IPS-15b (cell line): ENCODE measurements around the gene ARNT2.

Source experiments
- H3K27me3 ChIP-seq: one replicate; pipeline ENCODE4 v1.6.1; 2013; ENCODE audit warnings: low read length; ENCODE audit not compliant: control insufficient read depth, insufficient read depth
- H3K36me3 ChIP-seq: one replicate; pipeline ENCODE4 v1.6.1; 2013; ENCODE audit warnings: low read length; ENCODE audit not compliant: control insufficient read depth, insufficient read depth
- H3K4me1 ChIP-seq: one replicate; pipeline ENCODE4 v1.6.1; 2013; ENCODE audit warnings: mild to moderate bottlenecking, low read length; ENCODE audit not compliant: control insufficient read depth, insufficient read depth
- H3K4me3 ChIP-seq: one replicate; pipeline ENCODE4 v1.5.1; 2013; ENCODE audit warnings: low read depth, low read length
- H3K9ac ChIP-seq: one replicate; pipeline ENCODE4 v1.6.1; 2013; ENCODE audit warnings: low read depth, mild to moderate bottlenecking, low read length
- H3K9me3 ChIP-seq: one replicate; pipeline ENCODE4 v1.6.1; 2013; ENCODE audit warnings: mild to moderate bottlenecking, low read length; ENCODE audit not compliant: control insufficient read depth, insufficient read depth

Gene ARNT2

DNA sequence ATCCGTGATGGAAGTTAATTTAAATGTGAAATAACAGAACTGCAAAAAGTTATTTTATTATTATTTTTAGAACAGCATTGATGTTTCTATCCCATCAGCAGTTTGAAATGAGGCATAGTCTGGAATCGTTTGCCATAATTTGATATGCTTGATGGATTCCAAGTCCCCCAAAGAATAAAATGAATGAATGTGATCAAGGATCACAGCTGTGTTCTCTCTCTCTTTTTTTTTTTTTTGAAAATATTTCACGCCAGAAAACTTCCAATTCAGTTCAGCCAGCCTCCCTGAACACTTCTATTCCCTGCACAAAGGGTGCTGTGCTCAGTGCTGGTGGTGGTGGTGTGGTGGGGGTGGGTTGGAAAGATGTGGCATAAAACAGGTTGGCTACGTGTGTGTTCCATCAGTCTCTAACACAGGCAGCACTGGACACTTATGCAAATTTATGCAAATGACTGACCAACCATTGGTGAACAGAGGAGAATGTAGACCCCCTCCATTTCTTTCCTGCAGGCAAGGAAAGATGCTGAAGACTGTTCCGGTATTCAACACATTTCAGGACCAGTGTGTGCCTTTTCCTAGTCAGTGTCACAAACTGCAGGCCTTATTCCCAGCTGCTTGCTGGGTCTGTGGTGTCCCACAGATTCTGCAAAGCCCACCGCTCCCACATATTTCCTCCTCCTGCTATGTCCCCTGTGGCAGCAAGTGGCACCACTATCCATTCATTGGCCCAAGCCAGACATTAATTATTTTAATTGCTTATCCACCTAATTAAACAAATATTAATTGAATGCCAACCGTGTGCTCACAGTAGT, 10.6 kb downstream of the ARNT2 start:
- no peaks in the 10 kb centered on the region for H3K36me3 ChIP-seq
- no peaks in the 10 kb centered on the region for H3K27me3 ChIP-seq
- H3K4me3 ChIP-seq, result no peak overlapping the region
- H3K4me1 ChIP-seq, result no peaks in the 10 kb centered on the region
- H3K9ac ChIP-seq, result no peak overlapping the region
- no peaks in the 10 kb centered on the region for H3K9me3 ChIP-seq

DNA sequence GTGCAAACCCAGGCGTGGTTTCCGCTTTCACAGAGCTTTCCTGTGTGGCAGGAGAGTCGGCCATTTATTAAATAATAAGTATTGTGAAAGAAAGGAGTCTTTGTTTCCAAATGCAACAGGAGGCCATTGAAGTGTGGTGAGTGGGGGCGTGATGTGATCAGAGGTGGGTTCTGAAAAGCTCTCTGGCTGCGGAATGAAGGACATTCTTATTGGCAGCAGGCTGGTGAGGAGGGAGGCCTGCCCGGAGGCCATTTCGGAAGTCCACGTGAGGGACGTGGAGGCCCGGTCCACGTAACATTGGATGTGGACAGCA, 11.1 kb downstream of the ARNT2 start:
- Histone ChIP-seq H3K27me3 (no peaks in the 10 kb centered on the region), H3K4me3 (no peak overlapping the region), H3K36me3 (no peaks in the 10 kb centered on the region), H3K9me3 (no peaks in the 10 kb centered on the region), H3K9ac (no peak overlapping the region), H3K4me1 (no peaks in the 10 kb centered on the region)

DNA sequence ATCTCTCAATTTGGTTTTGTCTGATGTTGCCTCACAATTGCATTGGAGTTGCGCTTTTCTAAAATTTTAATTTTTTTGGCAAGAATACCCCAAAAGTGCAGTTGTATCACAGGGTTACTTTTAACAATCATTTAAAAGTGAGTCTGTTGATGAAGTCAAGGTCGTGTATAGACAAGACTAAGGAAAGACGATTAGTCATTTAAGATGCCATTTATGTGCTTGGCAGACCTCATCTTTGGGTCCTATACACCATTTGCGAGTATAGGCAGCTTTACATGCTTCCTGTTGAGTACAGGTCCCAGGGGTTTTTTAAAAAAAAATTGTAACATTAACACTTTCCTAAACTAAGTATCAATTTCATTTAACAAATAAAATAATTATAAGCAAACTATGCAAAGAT, 12.5 kb downstream of the ARNT2 start:
- no peaks in the 10 kb centered on the region for H3K9me3 ChIP-seq
- H3K27me3 ChIP-seq, result no peaks in the 10 kb centered on the region
- no peak overlapping the region for H3K9ac ChIP-seq
- H3K4me3 ChIP-seq, result no peak overlapping the region
- no peaks in the 10 kb centered on the region for H3K36me3 ChIP-seq
- H3K4me1 ChIP-seq, result no peaks in the 10 kb centered on the region

DNA sequence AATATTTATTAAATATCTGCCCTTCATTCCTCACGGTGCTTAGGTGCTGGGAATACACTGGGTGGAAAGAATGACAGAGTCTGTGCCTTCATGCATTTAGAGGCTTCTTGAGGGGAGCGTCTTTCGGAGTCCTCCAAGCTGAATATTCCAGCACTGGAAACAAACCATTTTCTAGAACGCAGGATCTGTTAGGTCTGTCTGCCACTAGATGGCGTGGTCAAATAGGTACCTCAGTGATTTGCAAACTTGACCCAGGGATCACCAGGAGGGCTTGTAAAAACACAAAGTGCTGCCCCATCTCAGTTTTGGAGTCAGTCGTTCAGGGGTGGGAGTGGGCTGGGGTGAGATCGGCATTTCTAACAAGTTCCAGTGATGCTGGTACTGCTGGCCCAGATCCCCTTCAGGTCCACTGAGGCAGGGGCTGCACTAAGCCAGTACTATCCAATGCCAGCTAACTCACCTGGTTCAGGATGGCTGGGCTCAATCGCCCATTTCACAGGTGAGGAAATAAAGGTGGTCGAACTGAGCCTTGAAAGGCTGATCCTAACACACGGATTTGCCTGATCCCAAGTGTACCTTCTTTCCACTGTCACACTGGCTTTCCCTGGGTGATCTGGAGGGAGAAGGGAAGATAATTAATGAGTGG, 14.8 kb downstream of the ARNT2 start:
- H3K4me1 ChIP-seq, result no peaks in the 10 kb centered on the region
- no peaks in the 10 kb centered on the region for H3K27me3 ChIP-seq
- no peaks in the 10 kb centered on the region for H3K36me3 ChIP-seq
- no peaks in the 10 kb centered on the region for H3K9me3 ChIP-seq
- no peak overlapping the region for H3K4me3 ChIP-seq
- H3K9ac ChIP-seq, result no peak overlapping the region

DNA sequence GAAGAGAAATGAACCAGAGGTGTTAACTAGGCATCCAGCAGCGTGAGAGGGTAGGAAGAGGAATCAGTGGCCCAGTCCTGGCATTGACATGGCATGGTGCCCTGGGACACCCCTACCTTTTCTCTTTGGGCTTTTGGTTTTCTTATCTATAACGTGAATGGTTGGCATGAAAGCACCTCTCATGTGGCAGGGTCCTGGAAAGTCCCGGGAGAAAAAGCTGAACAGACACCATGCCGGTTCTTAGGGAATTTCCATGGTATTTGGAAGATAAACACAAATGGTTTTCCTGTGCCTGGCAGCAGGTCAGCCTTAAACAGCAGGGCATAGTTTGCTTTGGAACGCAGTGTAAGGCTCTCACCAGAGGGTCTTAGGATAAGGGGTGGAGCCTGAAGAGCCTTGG, 15.4 kb downstream of the ARNT2 start:
- no peaks in the 10 kb centered on the region for H3K4me1 ChIP-seq
- H3K9me3 ChIP-seq, result no peaks in the 10 kb centered on the region
- no peaks in the 10 kb centered on the region for H3K36me3 ChIP-seq
- no peak overlapping the region for H3K4me3 ChIP-seq
- no peak overlapping the region for H3K9ac ChIP-seq
- H3K27me3 ChIP-seq, result no peaks in the 10 kb centered on the region

DNA sequence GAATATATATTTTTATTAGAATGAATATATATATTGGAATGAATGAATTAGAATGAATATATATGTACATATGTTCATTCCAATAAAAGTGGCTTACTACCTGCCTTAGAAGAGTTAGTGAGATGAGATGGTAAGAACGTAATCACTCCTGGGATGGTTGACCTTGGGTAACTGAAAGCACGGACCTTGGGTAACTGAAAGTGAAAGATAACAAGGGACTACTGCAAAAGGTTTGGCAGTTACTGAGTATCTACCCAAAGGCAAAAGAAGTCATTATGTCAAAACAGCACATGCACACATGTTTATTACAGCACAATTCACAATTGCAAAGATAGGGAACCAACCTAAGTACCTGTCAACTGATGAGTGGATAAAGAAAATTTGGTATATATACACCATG, 16.5 kb downstream of the ARNT2 start:
- Histone ChIP-seq H3K4me3 (no peak overlapping the region), H3K36me3 (no peaks in the 10 kb centered on the region), H3K9me3 (no peaks in the 10 kb centered on the region), H3K4me1 (no peaks in the 10 kb centered on the region), H3K9ac (no peak overlapping the region), H3K27me3 (no peaks in the 10 kb centered on the region)

DNA sequence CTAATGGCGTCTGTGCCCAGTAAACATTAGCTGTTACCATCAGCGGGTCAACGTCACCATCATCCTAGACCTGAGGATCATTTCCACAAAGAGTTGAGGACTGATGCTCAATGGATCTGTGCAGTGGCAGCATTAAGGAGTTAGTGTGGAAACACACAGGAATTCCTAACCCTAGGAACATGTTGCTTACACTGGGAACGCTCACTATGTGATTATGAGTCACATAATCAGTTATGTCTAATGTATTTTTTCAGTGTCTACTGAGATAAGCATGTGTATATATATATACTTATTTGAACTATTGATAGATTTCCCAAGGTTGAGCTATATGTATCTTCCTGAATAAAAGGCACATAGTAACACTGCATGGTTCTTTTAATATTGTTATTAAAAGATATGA, 19.0 kb downstream of the ARNT2 start:
- H3K9ac ChIP-seq, result no peak overlapping the region
- H3K4me1 ChIP-seq, result no peaks in the 10 kb centered on the region
- H3K27me3 ChIP-seq, result no peaks in the 10 kb centered on the region
- no peaks in the 10 kb centered on the region for H3K36me3 ChIP-seq
- H3K4me3 ChIP-seq, result no peak overlapping the region
- no peaks in the 10 kb centered on the region for H3K9me3 ChIP-seq

DNA sequence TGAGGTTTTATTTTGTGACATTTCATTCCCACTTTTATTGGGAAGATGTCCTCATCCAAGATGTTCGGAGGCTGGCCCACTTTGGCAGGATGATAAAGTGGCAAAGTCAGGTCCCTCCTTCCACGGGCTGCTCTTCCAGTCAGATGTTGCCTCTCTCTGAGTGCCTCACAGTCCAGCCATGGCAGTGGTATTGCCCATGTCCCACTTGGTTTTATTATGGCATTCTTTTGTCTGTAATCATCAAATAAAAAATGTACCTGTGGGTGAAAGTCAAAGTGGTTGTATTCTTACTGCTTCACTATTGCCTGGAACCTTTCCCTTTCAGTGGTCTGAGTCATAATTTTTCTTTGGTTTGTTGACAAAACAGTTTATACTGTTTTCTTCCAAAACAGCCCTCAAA, 20.2 kb downstream of the ARNT2 start:
- Histone ChIP-seq H3K36me3 (no peaks in the 10 kb centered on the region), H3K9me3 (no peaks in the 10 kb centered on the region), H3K27me3 (no peaks in the 10 kb centered on the region), H3K4me3 (no peak overlapping the region), H3K4me1 (no peaks in the 10 kb centered on the region), H3K9ac (no peak overlapping the region)

DNA sequence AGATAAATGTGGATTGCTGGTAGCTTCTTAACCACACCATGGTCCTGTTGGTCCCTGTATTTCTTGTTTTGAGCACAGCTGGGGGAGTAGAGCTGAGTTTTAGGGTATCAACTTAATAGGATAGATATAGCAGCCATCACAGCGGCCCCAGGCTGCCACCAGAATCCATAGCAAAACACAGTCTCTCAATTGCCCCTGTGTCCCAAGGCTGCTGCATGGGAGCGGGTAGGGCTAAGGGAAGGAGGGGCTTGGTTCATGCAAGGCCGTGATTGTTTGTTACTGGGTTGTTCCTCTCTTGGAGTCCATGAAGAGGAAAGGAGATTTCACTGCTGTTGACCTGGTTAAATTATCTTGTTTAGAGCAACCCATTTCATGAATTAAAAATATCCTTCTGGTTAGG, 22.1 kb downstream of the ARNT2 start:
- Histone ChIP-seq H3K27me3 (no peaks in the 10 kb centered on the region), H3K4me1 (no peaks in the 10 kb centered on the region), H3K36me3 (no peaks in the 10 kb centered on the region), H3K4me3 (no peak overlapping the region), H3K9me3 (no peaks in the 10 kb centered on the region), H3K9ac (no peak overlapping the region)

DNA sequence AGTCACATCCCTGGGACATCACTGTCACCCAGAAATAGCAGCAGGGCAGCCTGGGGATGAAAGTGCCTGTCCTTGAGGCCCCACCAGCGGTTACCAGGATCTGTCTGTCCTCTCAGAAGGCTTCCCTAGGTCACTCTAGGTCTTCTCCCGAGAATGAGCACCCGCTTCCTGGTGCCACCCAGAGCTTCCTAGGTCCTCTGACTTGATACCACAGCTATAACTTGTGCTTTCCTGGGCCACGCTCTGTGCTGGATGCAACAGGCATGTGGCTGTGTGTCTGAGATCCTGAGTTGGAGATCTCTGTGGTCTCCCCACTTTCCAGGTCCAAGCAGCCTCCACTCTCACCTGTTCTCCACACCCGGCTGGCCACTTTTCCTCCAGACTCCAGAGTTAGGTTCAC, 25.8 kb downstream of the ARNT2 start:
- no peaks in the 10 kb centered on the region for H3K36me3 ChIP-seq

DNA sequence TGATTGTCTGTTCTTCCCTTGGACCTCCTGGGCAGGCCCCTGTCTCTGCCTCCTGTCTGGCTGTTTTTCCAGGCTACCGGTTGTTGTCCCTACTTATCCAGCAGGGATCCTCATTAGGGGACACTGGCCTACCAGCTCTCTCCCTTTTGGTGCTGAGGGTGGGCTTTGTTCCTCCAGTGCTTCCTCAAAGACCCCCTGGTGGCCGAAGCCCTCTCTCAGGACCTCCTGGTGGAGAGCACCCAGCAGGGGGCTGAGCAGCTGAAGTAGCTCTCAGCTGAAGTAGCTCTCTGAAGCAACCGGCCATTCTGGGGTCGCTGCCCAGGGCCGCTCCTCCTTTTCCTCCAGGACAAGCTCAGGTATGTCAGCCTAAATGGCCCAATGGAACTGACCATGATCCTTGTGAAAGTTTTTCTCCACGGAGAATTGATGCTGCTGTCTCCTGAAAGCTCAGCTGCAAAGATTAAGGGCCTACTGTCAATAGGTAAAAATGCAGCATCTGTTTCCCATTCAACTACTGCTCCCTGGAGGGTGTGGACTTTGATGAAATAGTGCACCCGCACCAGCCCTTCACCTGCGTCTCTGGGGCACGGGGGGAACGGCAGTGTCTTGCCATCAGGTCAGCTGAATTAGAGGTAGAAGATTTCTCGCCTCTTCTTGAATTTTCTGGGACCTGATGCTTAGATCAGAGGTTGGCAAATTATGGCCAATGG, 27.6 kb downstream of the ARNT2 start:
- no peaks in the 10 kb centered on the region for H3K36me3 ChIP-seq
- H3K4me3 ChIP-seq, result no peak overlapping the region

More for the DNA sequence above, 25.8 kb downstream of the ARNT2 start:
- no peaks in the 10 kb centered on the region for H3K4me1 ChIP-seq
- no peak overlapping the region for H3K9ac ChIP-seq
- H3K27me3 ChIP-seq, result no peaks in the 10 kb centered on the region
- H3K9me3 ChIP-seq, result no peaks in the 10 kb centered on the region
- no peak overlapping the region for H3K4me3 ChIP-seq

DNA sequence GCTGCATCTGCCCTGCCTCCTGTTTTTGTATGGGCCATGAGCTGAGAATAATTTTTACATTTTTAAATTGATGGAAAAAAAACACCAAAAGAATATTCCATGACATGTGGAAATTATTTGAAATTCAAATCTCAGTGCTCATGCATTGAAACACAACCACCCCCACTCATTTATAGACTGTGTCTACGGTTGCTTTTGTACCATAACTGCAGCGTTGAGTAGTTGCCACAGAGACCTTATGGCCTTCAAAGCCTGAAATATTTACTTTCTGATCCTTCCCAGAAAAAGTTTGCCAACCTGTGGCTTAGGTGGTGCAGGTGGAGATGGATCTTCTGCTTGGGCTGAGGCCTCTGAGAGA, 28.1 kb downstream of the ARNT2 start:
- Histone ChIP-seq H3K27me3 (no peaks in the 10 kb centered on the region), H3K9ac (no peak overlapping the region), H3K4me3 (no peak overlapping the region), H3K4me1 (no peaks in the 10 kb centered on the region), H3K9me3 (no peaks in the 10 kb centered on the region), H3K36me3 (no peaks in the 10 kb centered on the region)

More for the DNA sequence above, 27.6 kb downstream of the ARNT2 start:
- no peaks in the 10 kb centered on the region for H3K9me3 ChIP-seq
- H3K4me1 ChIP-seq, result no peaks in the 10 kb centered on the region
- H3K9ac ChIP-seq, result no peak overlapping the region
- H3K27me3 ChIP-seq, result no peaks in the 10 kb centered on the region
